A549 (cell line): ENCODE data around the gene PCDHB4. TPM values are rescaled to one million over a fixed set of nuclear protein-coding genes. Genes with fewer than 3 reads are reported as not detected.

Source experiments
- ATAC-seq, 2 experiments: fragments of 200-7000 bp in 1 of 2; fragments of >200 bp in 1 of 2; cut with Nextera tagmentation in 1 of 2; cut with Tn5 transposase in 1 of 2; 3 replicates each; pipeline versions ENCODE4 v1.8.0 to v1.9.1; 2018 to 2020; ENCODE audit warnings: mild to moderate bottlenecking in 1 of 2, moderate library complexity in 1 of 2
- CTCF ChIA-PET: fragments of 300-600 bp; sonication (Branson Sonifier 250); formaldehyde crosslinking; extraction: SDS; loops from one replicate; lab custom pipeline; 2021; ENCODE audit warnings: antibody characterized with exemption, inconsistent platforms; lab: Yijun Ruan, JAX
- POLR2A ChIA-PET: fragments of 350-600 bp; formaldehyde crosslinking; extraction: SDS; loops from one replicate; lab custom pipeline; 2021; ENCODE audit warnings: antibody characterized with exemption, inconsistent platforms; lab: Yijun Ruan, JAX
- DNase-seq, 2 experiments: peaks; one replicate each; pipeline versions ENCODE4 v3.0.0 to v3.0.0-alpha.2; 2011 to 2016; ENCODE audit warnings: low read depth in 1 of 2, low spot score in 1 of 2
- FAIRE-seq: peaks from 2 replicates; lab custom pipeline; 2011; peaks lifted over from hg19 to GRCh38; lab: Jason Lieb, UNC
- H3K27ac ChIP-seq, 2 experiments: fragments of >200 bp; sonication (Bioruptor Twin); formaldehyde crosslinking; 3 replicates each; pipeline ENCODE4 v1.5.1; 2016 to 2017
- H3K4me1 ChIP-seq: fragments of >200 bp; sonication (Bioruptor Twin); formaldehyde crosslinking; 3 replicates; pipeline ENCODE4 v1.6.1; 2016
- H3K4me2 ChIP-seq: fragments of >200 bp; sonication (Bioruptor Twin); formaldehyde crosslinking; 3 replicates; pipeline ENCODE4 v1.6.1; 2016
- H3K4me3 ChIP-seq: fragments of >200 bp; sonication (Bioruptor Twin); formaldehyde crosslinking; 3 replicates; pipeline ENCODE4 v1.5.1; 2016
- H3K9me3 ChIP-seq: fragments of >200 bp; sonication (Bioruptor Twin); formaldehyde crosslinking; 3 replicates; pipeline ENCODE4 v1.6.1; 2016
- CBX8 ChIP-seq: fragments of 200-600 bp; sonication (generic); IDR thresholded peaks from 2 replicates; pipeline ENCODE4 v1.6.1; 2016
- CHD2 ChIP-seq: fragments of 150-350 bp; IDR thresholded peaks from 2 replicates; pipeline ENCODE4 v1.6.1; 2014; ENCODE audit warnings: low read length; ENCODE audit not compliant: partially characterized antibody
- CHD4 ChIP-seq: fragments of 200-600 bp; sonication (generic); IDR thresholded peaks from 2 replicates; pipeline ENCODE4 v1.6.1; 2016; ENCODE audit warnings: antibody characterized with exemption, mild to moderate bottlenecking, borderline replicate concordance
- EHF ChIP-seq: fragments of 250-450 bp; sonication (Bioruptor Pico); IDR thresholded peaks from 2 replicates; pipeline ENCODE4 v1.5.0; 2020; ENCODE audit warnings: mild to moderate bottlenecking
- EP300 ChIP-seq, 2 experiments: fragments of >200 bp; sonication (Bioruptor Twin); formaldehyde crosslinking; IDR thresholded peaks; 2 replicates in 1 of 2; 3 replicates in 1 of 2; pipeline ENCODE4 v1.6.1; 2016 to 2017
- FOSL2 ChIP-seq, 2 experiments: fragments of 450-650 bp in 1 of 2; fragments of >200 bp in 1 of 2; sonication (Bioruptor Twin) in 1 of 2; formaldehyde crosslinking; IDR thresholded peaks; 2 replicates each; pipeline versions ENCODE4 v1.5.0 to v1.6.1; 2016 to 2020; ENCODE audit warnings: mild to moderate bottlenecking in 1 of 2, moderate library complexity in 1 of 2
- FOXS1 ChIP-seq: fragments of 250-450 bp; sonication (Bioruptor Pico); IDR thresholded peaks from 2 replicates; pipeline ENCODE4 v1.5.0; 2020; ENCODE audit warnings: mild to moderate bottlenecking, moderate library complexity
- HOXA7 ChIP-seq: fragments of 250-450 bp; sonication (Bioruptor Pico); IDR thresholded peaks from 2 replicates; pipeline ENCODE4 v1.5.0; 2020; ENCODE audit warnings: mild to moderate bottlenecking, moderate library complexity
- HOXB5 ChIP-seq: fragments of 250-450 bp; sonication (Bioruptor Pico); IDR thresholded peaks from 2 replicates; pipeline ENCODE4 v1.5.0; 2020; ENCODE audit warnings: mild to moderate bottlenecking, moderate library complexity
- KDM5A ChIP-seq: fragments of 200-600 bp; sonication (generic); IDR thresholded peaks from 2 replicates; pipeline ENCODE4 v1.6.1; 2016; ENCODE audit warnings: antibody characterized with exemption, mild to moderate bottlenecking
- MAZ ChIP-seq: fragments of 150-350 bp; IDR thresholded peaks from 2 replicates; pipeline ENCODE4 v1.6.1; 2014; ENCODE audit warnings: antibody characterized with exemption, low read depth, low read length, borderline replicate concordance
- POLR2A ChIP-seq: IDR thresholded peaks from 2 replicates; pipeline ENCODE4 v1.6.1; 2012; ENCODE audit warnings: mild to moderate bottlenecking, low read length
- RCOR1 ChIP-seq: fragments of 150-350 bp; IDR thresholded peaks from 2 replicates; pipeline ENCODE4 v1.6.1; 2014; ENCODE audit warnings: antibody characterized with exemption, low read length, low read depth
- RNF2 ChIP-seq: fragments of 200-600 bp; sonication (generic); IDR thresholded peaks from 2 replicates; pipeline ENCODE4 v1.6.1; 2016; ENCODE audit warnings: low read depth, mild to moderate bottlenecking, antibody characterized with exemption, moderate library complexity, borderline replicate concordance
- SREBF2 ChIP-seq: fragments of 450-650 bp; IDR thresholded peaks from 2 replicates; pipeline ENCODE4 v1.6.1; 2014; ENCODE audit warnings: mild to moderate bottlenecking, moderate library complexity
- ZFP36 ChIP-seq: fragments of 450-650 bp; IDR thresholded peaks from 2 replicates; pipeline ENCODE4 v1.6.1; 2014; ENCODE audit warnings: borderline replicate concordance; ENCODE audit not compliant: partially characterized antibody
- ZNF302 ChIP-seq: fragments of 250-450 bp; sonication (Bioruptor Pico); IDR thresholded peaks from 2 replicates; pipeline ENCODE4 v1.9.0; 2021; ENCODE audit warnings: inconsistent platforms, mild to moderate bottlenecking, moderate library complexity
- ZSCAN20 ChIP-seq: fragments of 250-450 bp; sonication (Bioruptor Pico); IDR thresholded peaks from 2 replicates; pipeline ENCODE4 v1.8.0; 2022; ENCODE audit warnings: mild to moderate bottlenecking, moderate library complexity
- WGBS: methylation state at CpG from one replicate; pipeline ENCODE4 v1.1.6; 2017; ENCODE audit errors: missing lambda C conversion rate; 5-methylcytosine and 5-hydroxymethylcytosine counted together
- polyA minus RNA-seq: library from RNA; depleted of rRNA, polyadenylated mRNA; stranded (reverse); fragments of >200 nt; gene quantifications from 2 replicates; pipeline ENCODE4 v1.2.3, GENCODE V29; 2011; rRNA and poly(A)+ RNA removed
- polyA plus RNA-seq, 4 experiments: library from polyadenylated mRNA; depleted of rRNA in 3 of 4; stranded (reverse); fragments of >200 nt; fragmentation: RNase III in 1 of 4; extraction: RNeasy Plus Mini Kit Qiagen cat#74134 plus additional on column Dnase treatment in 1 of 4; gene quantifications; 2 replicates in 3 of 4; 3 replicates in 1 of 4; pipeline ENCODE4 v1.2.3, GENCODE V29; 2011 to 2017
- TF ChIP-seq, protein P1 (sequence below): fragments of 150-350 bp; IDR thresholded peaks from 2 replicates; pipeline ENCODE4 v1.6.1; 2014; ENCODE audit warnings: low read depth, mild to moderate bottlenecking, low read length
- TF ChIP-seq, protein P2 (sequence below): fragments of >200 bp; sonication (Bioruptor Twin); formaldehyde crosslinking; IDR thresholded peaks from 2 replicates; pipeline ENCODE4 v1.6.1; 2016
- TF ChIP-seq, protein P3 (sequence below): fragments of >200 bp; sonication (Bioruptor Twin); formaldehyde crosslinking; IDR thresholded peaks from 3 replicates; pipeline ENCODE4 v1.5.1; 2016
- TF ChIP-seq, protein P4 (sequence below): IDR thresholded peaks from 2 replicates; pipeline ENCODE4 v1.6.1; 2012
- TF ChIP-seq, protein P5 (sequence below): fragments of 450-650 bp; IDR thresholded peaks from 2 replicates; pipeline ENCODE4 v1.6.1; 2014; ENCODE audit warnings: antibody characterized with exemption
- TF ChIP-seq, protein P6 (sequence below): fragments of 250-450 bp; sonication (Bioruptor Pico); IDR thresholded peaks from 2 replicates; pipeline ENCODE4 v1.5.0; 2021; ENCODE audit warnings: mild to moderate bottlenecking, moderate library complexity, borderline replicate concordance

PCDHB4 gene
- 0.19 and 0.21 TPM in 2 replicates for polyA plus RNA-seq (2011; rRNA removed)
- polyA plus RNA-seq (2012; cell fraction: cytosol; rRNA removed) = 0.07 and 0.12 TPM in 2 replicates
- polyA plus RNA-seq (2012; cell fraction: nucleus; rRNA removed) = 0.27 and 1.8 TPM in 2 replicates
- 0.03 to 0.07 TPM (median 0.05 TPM) in 3 replicates for polyA plus RNA-seq (2017; fragmentation: RNase III; extraction: RNeasy Plus Mini Kit Qiagen cat#74134 plus additional on column Dnase treatment)
- polyA minus RNA-seq = 0.49 and 0.50 TPM in 2 replicates

DNA sequence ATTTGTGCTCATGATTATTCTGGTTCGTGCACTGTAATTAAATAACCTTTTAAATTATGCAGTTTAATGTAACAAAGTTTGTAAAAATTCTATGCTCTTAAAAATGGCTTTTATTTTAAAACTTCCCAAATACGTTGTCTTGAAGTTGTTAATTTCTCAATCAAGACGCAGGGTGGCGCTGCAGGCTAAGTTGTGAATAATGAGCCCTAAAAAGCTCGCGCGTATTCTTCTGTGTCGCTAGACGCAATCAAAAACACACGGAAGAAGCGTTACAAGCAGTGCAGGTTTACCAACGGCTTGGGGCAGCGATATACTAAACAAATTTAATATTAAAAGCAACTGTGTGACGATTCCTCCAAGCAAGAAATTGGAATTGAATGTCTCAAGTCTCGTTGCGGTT, at the start of gene PCDHB4:
PCDHB4 (plus strand) TSS at position 256 of the 400 bp plus-strand sequence. CDS start 181 bp downstream, outside the sequence.
- CTCF ChIA-PET = interaction anchor here (1.5 kb wide), 1 partner anchor 442 kb away, joined by 4 read pairs; no protein-coding TSS in a partner anchor
- no peak within 1 kb of the TSS for H3K4me2 ChIP-seq
- no peak for ATAC-seq
- 51% methylated on average over 16 of the region's 16 CpGs for WGBS
- no peaks in the 10 kb centered on the region for H3K4me1 ChIP-seq
- peaks cover 19% of the 10 kb centered on the region; the same call in 2 of the 3 replicates for H3K9me3 ChIP-seq
- peak in 1 of 2 experiments; percentile 10 for DNase-seq
- no peak within 1 kb of the TSS for H3K27ac ChIP-seq
- POLR2A ChIA-PET = no interaction called here
- FAIRE-seq = no peak
- no peak within 1 kb of the TSS for H3K4me3 ChIP-seq
- TF ChIP-seq, protein P1, sequence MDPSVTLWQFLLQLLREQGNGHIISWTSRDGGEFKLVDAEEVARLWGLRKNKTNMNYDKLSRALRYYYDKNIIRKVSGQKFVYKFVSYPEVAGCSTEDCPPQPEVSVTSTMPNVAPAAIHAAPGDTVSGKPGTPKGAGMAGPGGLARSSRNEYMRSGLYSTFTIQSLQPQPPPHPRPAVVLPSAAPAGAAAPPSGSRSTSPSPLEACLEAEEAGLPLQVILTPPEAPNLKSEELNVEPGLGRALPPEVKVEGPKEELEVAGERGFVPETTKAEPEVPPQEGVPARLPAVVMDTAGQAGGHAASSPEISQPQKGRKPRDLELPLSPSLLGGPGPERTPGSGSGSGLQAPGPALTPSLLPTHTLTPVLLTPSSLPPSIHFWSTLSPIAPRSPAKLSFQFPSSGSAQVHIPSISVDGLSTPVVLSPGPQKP = no peak
- TF ChIP-seq RNF2 (no peak), HOXB5 (no peak), KDM5A (no peak), EP300 (IDR thresholded peaks at IDR 0.05) (no peak), CHD4 (no peak), CBX8 (no peak), MAZ (no peak), POLR2A (no peak), HOXA7 (no peak), ZSCAN20 (no peak)
- TF ChIP-seq, protein P2, sequence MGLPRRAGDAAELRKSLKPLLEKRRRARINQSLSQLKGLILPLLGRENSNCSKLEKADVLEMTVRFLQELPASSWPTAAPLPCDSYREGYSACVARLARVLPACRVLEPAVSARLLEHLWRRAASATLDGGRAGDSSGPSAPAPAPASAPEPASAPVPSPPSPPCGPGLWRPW = no peak
- TF ChIP-seq, protein P3, sequence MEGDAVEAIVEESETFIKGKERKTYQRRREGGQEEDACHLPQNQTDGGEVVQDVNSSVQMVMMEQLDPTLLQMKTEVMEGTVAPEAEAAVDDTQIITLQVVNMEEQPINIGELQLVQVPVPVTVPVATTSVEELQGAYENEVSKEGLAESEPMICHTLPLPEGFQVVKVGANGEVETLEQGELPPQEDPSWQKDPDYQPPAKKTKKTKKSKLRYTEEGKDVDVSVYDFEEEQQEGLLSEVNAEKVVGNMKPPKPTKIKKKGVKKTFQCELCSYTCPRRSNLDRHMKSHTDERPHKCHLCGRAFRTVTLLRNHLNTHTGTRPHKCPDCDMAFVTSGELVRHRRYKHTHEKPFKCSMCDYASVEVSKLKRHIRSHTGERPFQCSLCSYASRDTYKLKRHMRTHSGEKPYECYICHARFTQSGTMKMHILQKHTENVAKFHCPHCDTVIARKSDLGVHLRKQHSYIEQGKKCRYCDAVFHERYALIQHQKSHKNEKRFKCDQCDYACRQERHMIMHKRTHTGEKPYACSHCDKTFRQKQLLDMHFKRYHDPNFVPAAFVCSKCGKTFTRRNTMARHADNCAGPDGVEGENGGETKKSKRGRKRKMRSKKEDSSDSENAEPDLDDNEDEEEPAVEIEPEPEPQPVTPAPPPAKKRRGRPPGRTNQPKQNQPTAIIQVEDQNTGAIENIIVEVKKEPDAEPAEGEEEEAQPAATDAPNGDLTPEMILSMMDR = no peak

DNA sequence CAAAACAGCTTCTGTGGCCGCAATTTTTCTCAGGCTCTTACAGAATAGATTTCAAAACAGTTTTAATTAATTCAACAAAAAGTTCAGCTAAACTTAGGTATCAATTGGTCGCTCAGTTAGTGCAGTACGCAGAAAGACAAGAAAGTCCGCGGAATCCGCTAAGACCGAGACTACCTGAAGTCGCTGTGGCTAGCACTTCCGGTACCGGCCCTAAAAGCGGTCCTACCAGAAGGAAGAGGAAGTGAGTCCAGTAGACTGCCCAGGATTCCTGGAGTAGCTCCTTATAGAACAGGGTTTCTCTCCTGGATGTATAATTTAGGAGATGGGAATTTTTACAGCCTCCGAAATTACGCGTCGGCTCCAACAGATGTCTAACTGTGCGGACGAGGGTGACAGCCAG, 43.8 kb upstream of the PCDHB4 start:
- no peak overlapping the region for H3K27ac ChIP-seq
- H3K4me2 ChIP-seq = no peak overlapping the region
- DNase-seq (no peak), ATAC-seq (no peak), FAIRE-seq (no peak)
- H3K4me3 ChIP-seq = no peak overlapping the region
- no peaks in the 10 kb centered on the region for H3K9me3 ChIP-seq
- ChIA-PET CTCF (interaction anchor here (0.8 to 1.8 kb wide), 5 partner anchors 8 to 287 kb away, joined by 3 to 4 read pairs (median 3); partner anchors contain the start of genes PCDHB11 and PCDHB2), POLR2A (no interaction called here)
- no peak for TF ChIP-seq RCOR1
- TF ChIP-seq CHD2 = no peak
- no peak for TF ChIP-seq ZFP36
- TF ChIP-seq, protein P4, sequence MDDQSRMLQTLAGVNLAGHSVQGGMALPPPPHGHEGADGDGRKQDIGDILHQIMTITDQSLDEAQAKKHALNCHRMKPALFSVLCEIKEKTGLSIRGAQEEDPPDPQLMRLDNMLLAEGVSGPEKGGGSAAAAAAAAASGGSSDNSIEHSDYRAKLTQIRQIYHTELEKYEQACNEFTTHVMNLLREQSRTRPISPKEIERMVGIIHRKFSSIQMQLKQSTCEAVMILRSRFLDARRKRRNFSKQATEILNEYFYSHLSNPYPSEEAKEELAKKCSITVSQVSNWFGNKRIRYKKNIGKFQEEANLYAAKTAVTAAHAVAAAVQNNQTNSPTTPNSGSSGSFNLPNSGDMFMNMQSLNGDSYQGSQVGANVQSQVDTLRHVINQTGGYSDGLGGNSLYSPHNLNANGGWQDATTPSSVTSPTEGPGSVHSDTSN = no peak
- TF ChIP-seq, protein P5, sequence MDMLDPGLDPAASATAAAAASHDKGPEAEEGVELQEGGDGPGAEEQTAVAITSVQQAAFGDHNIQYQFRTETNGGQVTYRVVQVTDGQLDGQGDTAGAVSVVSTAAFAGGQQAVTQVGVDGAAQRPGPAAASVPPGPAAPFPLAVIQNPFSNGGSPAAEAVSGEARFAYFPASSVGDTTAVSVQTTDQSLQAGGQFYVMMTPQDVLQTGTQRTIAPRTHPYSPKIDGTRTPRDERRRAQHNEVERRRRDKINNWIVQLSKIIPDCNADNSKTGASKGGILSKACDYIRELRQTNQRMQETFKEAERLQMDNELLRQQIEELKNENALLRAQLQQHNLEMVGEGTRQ = no peak
- TF ChIP-seq, protein P6, sequence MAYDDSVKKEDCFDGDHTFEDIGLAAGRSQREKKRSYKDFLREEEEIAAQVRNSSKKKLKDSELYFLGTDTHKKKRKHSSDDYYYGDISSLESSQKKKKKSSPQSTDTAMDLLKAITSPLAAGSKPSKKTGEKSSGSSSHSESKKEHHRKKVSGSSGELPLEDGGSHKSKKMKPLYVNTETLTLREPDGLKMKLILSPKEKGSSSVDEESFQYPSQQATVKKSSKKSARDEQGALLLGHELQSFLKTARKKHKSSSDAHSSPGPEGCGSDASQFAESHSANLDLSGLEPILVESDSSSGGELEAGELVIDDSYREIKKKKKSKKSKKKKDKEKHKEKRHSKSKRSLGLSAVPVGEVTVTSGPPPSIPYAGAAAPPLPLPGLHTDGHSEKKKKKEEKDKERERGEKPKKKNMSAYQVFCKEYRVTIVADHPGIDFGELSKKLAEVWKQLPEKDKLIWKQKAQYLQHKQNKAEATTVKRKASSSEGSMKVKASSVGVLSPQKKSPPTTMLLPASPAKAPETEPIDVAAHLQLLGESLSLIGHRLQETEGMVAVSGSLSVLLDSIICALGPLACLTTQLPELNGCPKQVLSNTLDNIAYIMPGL (CRISPR knock-in tag) = no peak
- no peak for TF ChIP-seq KDM5A
- TF ChIP-seq FOSL2 (IDR thresholded peaks at IDR 0.05) = no peak
- TF ChIP-seq FOSL2 (CRISPR knock-in tag; IDR thresholded peaks at IDR 0.05) = no peak
- TF ChIP-seq FOXS1 (CRISPR knock-in tag) = no peak
- no peak for TF ChIP-seq SREBF2
- no peak for TF ChIP-seq EHF (CRISPR knock-in tag)
- no peak for TF ChIP-seq ZNF302 (CRISPR knock-in tag)
- TF ChIP-seq, protein P1 = no peak
- no peak for TF ChIP-seq HOXA7
- 86% methylated on average over 17 of the region's 17 CpGs for WGBS
- H3K4me1 ChIP-seq = no peaks in the 10 kb centered on the region
